GM18858 (cell line): ENCODE measurements around the gene FTSJ1.
"Not testable (repeated sequence)": the region's sequence is repeated elsewhere in the genome, so short reads cannot be mapped to it uniquely, and the experiment has no call there.

Experiments
- ATAC-seq: cut with Tn5 transposase; IDR thresholded peaks from one replicate; pipeline ENCODE4 v1.9.1; 2021; ENCODE audit not compliant: unreplicated experiment

FTSJ1 gene

GRCh38 chrX:48475774-48476577 is at the start of gene FTSJ1:
FTSJ1 (plus strand) TSS chrX:48476199; CDS start chrX:48478048, 1,849 bp downstream.
- peak; percentile 88 for ATAC-seq

GRCh38 chrX:48427027-48427716 is 48.8 kb upstream of the FTSJ1 start:
- ATAC-seq: not testable (repeated sequence)

- not testable (repeated sequence) for ATAC-seq
These were observed 46.4 kb upstream of the FTSJ1 start for GRCh38 chrX:48429606-48430005.

- ATAC-seq: not testable (repeated sequence)
These were observed 45.8 kb upstream of the FTSJ1 start for GRCh38 chrX:48430166-48430565.

- not testable (repeated sequence) for ATAC-seq
These were observed 42.3 kb upstream of the FTSJ1 start for GRCh38 chrX:48433713-48434112.

GRCh38 chrX:48447201-48447600 is 28.8 kb upstream of the FTSJ1 start:
- ATAC-seq: not testable (repeated sequence)

GRCh38 chrX:48450076-48450475 is 25.9 kb upstream of the FTSJ1 start:
- no peak for ATAC-seq

GRCh38 chrX:48451708-48452107 is 24.3 kb upstream of the FTSJ1 start:
- no peak for ATAC-seq

- ATAC-seq: no peak
These were observed 19.2 kb upstream of the FTSJ1 start for GRCh38 chrX:48456628-48457331.

- no peak for ATAC-seq
These were observed 17.3 kb upstream of the FTSJ1 start for GRCh38 chrX:48458711-48459110.

GRCh38 chrX:48459483-48459882 is 16.5 kb upstream of the FTSJ1 start:
- ATAC-seq: no peak

GRCh38 chrX:48460031-48460430 is 16.0 kb upstream of the FTSJ1 start:
- no peak for ATAC-seq

- no peak for ATAC-seq
These were observed 15.4 kb upstream of the FTSJ1 start for GRCh38 chrX:48460606-48461005.

GRCh38 chrX:48461830-48462229 is 14.2 kb upstream of the FTSJ1 start:
- ATAC-seq: no peak

- no peak for ATAC-seq
These were observed 10.6 kb upstream of the FTSJ1 start for GRCh38 chrX:48465336-48465933.

- no peak for ATAC-seq
These were observed 9.3 kb upstream of the FTSJ1 start for GRCh38 chrX:48466696-48467095.

- no peak for ATAC-seq
These were observed 8.7 kb upstream of the FTSJ1 start for GRCh38 chrX:48467281-48467761.

GRCh38 chrX:48468247-48468671 is 7.7 kb upstream of the FTSJ1 start:
- ATAC-seq: no peak

- ATAC-seq: no peak
These were observed 7.0 kb upstream of the FTSJ1 start for GRCh38 chrX:48468693-48469691.
